BE2C (cell line): ENCODE data around the gene PDHX.
A peak's percentile ranks its signal among the peaks of the same experiment; 100 is the strongest.

Source experiments
- DNase-seq: peaks from one replicate; pipeline ENCODE4 v3.0.0-alpha.2; 2020
- H3K27me3 ChIP-seq: fragments of 250-450 bp; sonication (Bioruptor Pico); 2 replicates; pipeline ENCODE4 v1.5.1; 2020; ENCODE audit warnings: mild to moderate bottlenecking
- H3K36me3 ChIP-seq: fragments of 250-450 bp; sonication (Bioruptor Pico); 2 replicates; pipeline ENCODE4 v1.5.1; 2020; ENCODE audit warnings: mild to moderate bottlenecking
- H3K4me1 ChIP-seq: fragments of 250-450 bp; sonication (Bioruptor Pico); 2 replicates; pipeline ENCODE4 v1.5.1; 2020
- H3K4me3 ChIP-seq: 2 replicates; pipeline ENCODE4 v1.5.1; 2011; ENCODE audit warnings: low read depth, low read length
- H3K9me3 ChIP-seq: fragments of 250-450 bp; sonication (Bioruptor Pico); 2 replicates; pipeline ENCODE4 v1.5.1; 2020
- CTCF ChIP-seq: IDR thresholded peaks from 2 replicates; pipeline ENCODE4 v1.5.1; 2012; ENCODE audit warnings: mild to moderate bottlenecking, low read depth, low read length

Gene PDHX

GRCh38 chr11:35031346-35031745 is 114.9 kb downstream of the PDHX start:
- peaks cover 3% of the 10 kb centered on the region; the same call in 1 of the 2 replicates for H3K4me1 ChIP-seq
- H3K4me3 ChIP-seq = no peak overlapping the region

GRCh38 chr11:35031867-35032266 is 115.4 kb downstream of the PDHX start:
- Histone ChIP-seq H3K4me1 (peaks cover 5% of the 10 kb centered on the region; the same call in 1 of the 2 replicates), H3K9me3 (no peaks in the 10 kb centered on the region), H3K4me3 (no peak overlapping the region), H3K36me3 (no peaks in the 10 kb centered on the region), H3K27me3 (no peaks in the 10 kb centered on the region)
- no peak for DNase-seq
- TF ChIP-seq CTCF = no peak

More at GRCh38 chr11:35031346-35031745, 114.9 kb downstream of the PDHX start:
- Histone ChIP-seq H3K27me3 (no peaks in the 10 kb centered on the region), H3K9me3 (no peaks in the 10 kb centered on the region), H3K36me3 (no peaks in the 10 kb centered on the region)
- DNase-seq = no peak
- no peak for TF ChIP-seq CTCF

- no peak for DNase-seq
- no peak overlapping the region for H3K4me3 ChIP-seq
- H3K36me3 ChIP-seq = no peaks in the 10 kb centered on the region
- no peaks in the 10 kb centered on the region for H3K9me3 ChIP-seq
- TF ChIP-seq CTCF = no peak
- H3K27me3 ChIP-seq = no peaks in the 10 kb centered on the region
- H3K4me1 ChIP-seq = peaks cover 5% of the 10 kb centered on the region; the same call in 1 of the 2 replicates
Observed at GRCh38 chr11:35033011-35033410, 116.6 kb downstream of the PDHX start.

GRCh38 chr11:35034401-35034800 is 118.0 kb downstream of the PDHX start:
- TF ChIP-seq CTCF = no peak
- DNase-seq = no peak
- no peaks in the 10 kb centered on the region for H3K36me3 ChIP-seq
- no peaks in the 10 kb centered on the region for H3K27me3 ChIP-seq
- peaks cover 15% of the 10 kb centered on the region; the same call in 1 of the 2 replicates for H3K4me1 ChIP-seq
- no peaks in the 10 kb centered on the region for H3K9me3 ChIP-seq
- H3K4me3 ChIP-seq = no peak overlapping the region

GRCh38 chr11:35035894-35036408 is 119.5 kb downstream of the PDHX start:
- TF ChIP-seq CTCF = no peak
- Histone ChIP-seq H3K27me3 (no peaks in the 10 kb centered on the region), H3K4me1 (peaks cover 15% of the 10 kb centered on the region; the same call in 1 of the 2 replicates), H3K9me3 (no peaks in the 10 kb centered on the region), H3K4me3 (no peak overlapping the region), H3K36me3 (no peaks in the 10 kb centered on the region)
- no peak for DNase-seq

- Histone ChIP-seq H3K27me3 (no peaks in the 10 kb centered on the region), H3K4me3 (no peak overlapping the region), H3K9me3 (no peaks in the 10 kb centered on the region), H3K36me3 (no peaks in the 10 kb centered on the region), H3K4me1 (peaks cover 15% of the 10 kb centered on the region; the same call in 1 of the 2 replicates)
- TF ChIP-seq CTCF = no peak
- DNase-seq = peak; percentile 29
Observed at GRCh38 chr11:35036639-35037038, 120.2 kb downstream of the PDHX start.
